PC-3 (cell line): ENCODE measurements around the gene DNAH3. TPM values are rescaled to one million over a fixed set of nuclear protein-coding genes. Genes with fewer than 3 reads are reported as not detected.

ENCODE experiments used
- ATAC-seq: fragments of 200-7000 bp; cut with Tn5 transposase; 2 replicates; pipeline ENCODE4 v1.9.1; 2020; ENCODE audit warnings: mild to moderate bottlenecking, moderate library complexity
- BruUV-seq: library from RNA; stranded (reverse); fragments of 400-500 nt; replicated peaks from 2 replicates; lab custom pipeline; 2021; lab: Mats Ljungman, UMichigan
- CTCF ChIA-PET: fragments of 300-600 bp; sonication (Branson Sonifier 250); formaldehyde crosslinking; loops from one replicate; lab custom pipeline; 2022; ENCODE audit warnings: antibody characterized with exemption; lab: Charles Lee
- POLR2A ChIA-PET: fragments of 300-600 bp; sonication (Branson Sonifier 250); formaldehyde crosslinking; loops from one replicate; lab custom pipeline; 2022; ENCODE audit warnings: antibody characterized with exemption; ENCODE audit not compliant: unreplicated experiment; lab: Charles Lee
- DNase-seq: peaks from one replicate; pipeline ENCODE4 v3.0.0-alpha.2; 2015
- H2AFZ ChIP-seq: fragments of 300-600 bp; sonication (generic); 2 replicates; pipeline ENCODE4 v1.6.0; 2016; ENCODE audit warnings: antibody characterized with exemption, low read length
- H3F3A ChIP-seq: fragments of 300-600 bp; sonication (generic); one replicate; pipeline ENCODE4 v1.6.0; 2017; ENCODE audit warnings: antibody characterized with exemption, low read length, control low read depth, mild to moderate bottlenecking; ENCODE audit not compliant: unreplicated experiment
- H3K27ac ChIP-seq: fragments of 300-600 bp; sonication (generic); 2 replicates; pipeline ENCODE4 v1.5.1; 2016; ENCODE audit warnings: mild to moderate bottlenecking, low read length
- H3K27me3 ChIP-seq: fragments of 300-600 bp; sonication (generic); 2 replicates; pipeline ENCODE4 v1.6.1; 2016; ENCODE audit warnings: low read length, mixed read lengths
- H3K36me3 ChIP-seq: fragments of 300-600 bp; sonication (generic); 2 replicates; pipeline ENCODE4 v1.6.1; 2016; ENCODE audit warnings: low read depth, mixed run types, low read length, mixed read lengths
- H3K4me1 ChIP-seq: fragments of 300-600 bp; sonication (generic); 2 replicates; pipeline ENCODE4 v1.5.1; 2016; ENCODE audit warnings: low read length; ENCODE audit not compliant: insufficient read depth
- H3K4me2 ChIP-seq: fragments of 300-600 bp; sonication (generic); 2 replicates; pipeline ENCODE4 v1.6.0; 2016; ENCODE audit warnings: low read length
- H3K4me3 ChIP-seq: fragments of 300-600 bp; sonication (generic); 2 replicates; pipeline ENCODE4 v1.5.1; 2016; ENCODE audit warnings: mild to moderate bottlenecking, low read length, mixed read lengths
- H3K79me2 ChIP-seq: fragments of 300-600 bp; sonication (generic); 2 replicates; pipeline ENCODE4 v1.6.1; 2017; ENCODE audit warnings: low read length, mixed read lengths
- H3K9ac ChIP-seq: fragments of 300-600 bp; sonication (generic); 2 replicates; pipeline ENCODE4 v1.6.0; 2016; ENCODE audit warnings: mild to moderate bottlenecking, low read length
- H3K9me2 ChIP-seq: fragments of 300-600 bp; sonication (generic); replicated peaks from 2 replicates; pipeline ENCODE4 v1.6.1; 2016; ENCODE audit warnings: mixed run types, low read length, mixed read lengths
- H3K9me3 ChIP-seq: fragments of 300-600 bp; sonication (generic); 2 replicates; pipeline ENCODE4 v1.6.1; 2016; ENCODE audit warnings: low read length, mixed read lengths
- H4K20me1 ChIP-seq: fragments of 300-600 bp; sonication (generic); 2 replicates; pipeline ENCODE4 v1.6.1; 2016; ENCODE audit warnings: low read length, mixed read lengths
- CTCF ChIP-seq: fragments of 300-600 bp; sonication (generic); conservative IDR thresholded peaks from 2 replicates; pipeline ENCODE4 v1.5.1; 2017; ENCODE audit warnings: antibody characterized with exemption, low read depth, mild to moderate bottlenecking, low read length
- EZH2 ChIP-seq: fragments of 300-600 bp; sonication (generic); IDR thresholded peaks from one replicate; pipeline ENCODE4 v1.6.1; 2017; ENCODE audit warnings: antibody characterized with exemption, mild to moderate bottlenecking, low read length; ENCODE audit not compliant: unreplicated experiment
- EZH2phosphoT487 ChIP-seq: fragments of 300-600 bp; sonication (generic); IDR thresholded peaks from 2 replicates; pipeline ENCODE4 v1.6.1; 2018; ENCODE audit warnings: mild to moderate bottlenecking, antibody characterized with exemption, low read length, borderline replicate concordance
- intact Hi-C: fragments of 100-400 bp; cut with micrococcal nuclease; formaldehyde crosslinking; loops from 2 replicates; pipeline ENCODE4 v1.9.0; 2023
- total RNA-seq: library from RNA; depleted of rRNA; stranded (reverse); fragments of >200 nt; gene quantifications from 2 replicates; pipeline ENCODE4 v1.2.3, GENCODE V29; 2014

DNAH3 gene
- total RNA-seq, 1 experiment from 2014 or later: 0.11 TPM

GRCh38 chr16:20903116-20903898 lies 247.3 kb downstream of the DNAH3 start:
- no peak overlapping the region for H2AFZ ChIP-seq
- no peaks in the 10 kb centered on the region for H3K27me3 ChIP-seq
- POLR2A ChIA-PET: interaction anchor here (0.5 kb wide), 1 partner anchor 178 kb away, joined by 3 read pairs; no protein-coding TSS in a partner anchor
- ATAC-seq (no peak), DNase-seq (no peak)
- no TSS peak for BruUV-seq
- CTCF ChIA-PET: no interaction called here
- H3K9ac ChIP-seq: no peak overlapping the region
- H3K9me2 ChIP-seq: no peaks in the 10 kb centered on the region
- H3K4me3 ChIP-seq: no peak overlapping the region
- peaks cover 3% of the 10 kb centered on the region; the same call in 1 of the 2 replicates for H4K20me1 ChIP-seq
- H3K79me2 ChIP-seq: peaks cover 76% of the 10 kb centered on the region
- H3F3A ChIP-seq: peaks cover 10% of the 10 kb centered on the region
- H3K9me3 ChIP-seq: no peaks in the 10 kb centered on the region
- H3K36me3 ChIP-seq: no peaks in the 10 kb centered on the region
- H3K4me1 ChIP-seq: peaks cover 78% of the 10 kb centered on the region
- H3K27ac ChIP-seq: peak overlapping the region; percentile 82
- TF ChIP-seq EZH2phosphoT487 (no peak), CTCF (no peak), EZH2 (no peak)
- H3K4me2 ChIP-seq: peak overlapping the region; percentile 71
- intact Hi-C loops: no loop called here

- ChIA-PET POLR2A (interaction anchor here (0.5 kb wide), 1 partner anchor 179 kb away, joined by 3 read pairs; no protein-coding TSS in a partner anchor), CTCF (no interaction called here)
- DNase-seq (no peak), ATAC-seq (no peak)
- Histone ChIP-seq H3K4me2 (peak overlapping the region; percentile 93), H3K27ac (peak overlapping the region; percentile 97), H3K9me3 (no peaks in the 10 kb centered on the region), H3F3A (peaks cover 10% of the 10 kb centered on the region), H4K20me1 (peaks cover 11% of the 10 kb centered on the region; the same call in 1 of the 2 replicates), H3K79me2 (peaks cover 76% of the 10 kb centered on the region), H3K4me1 (peaks cover 80% of the 10 kb centered on the region), H3K9me2 (no peaks in the 10 kb centered on the region), H2AFZ (no peak overlapping the region), H3K27me3 (no peaks in the 10 kb centered on the region), H3K36me3 (no peaks in the 10 kb centered on the region), H3K4me3 (no peak overlapping the region), H3K9ac (no peak overlapping the region)
- intact Hi-C loops: no loop called here
- BruUV-seq: no TSS peak
- TF ChIP-seq EZH2phosphoT487: no peak
- no peak for TF ChIP-seq CTCF
- TF ChIP-seq EZH2: no peak
These were observed 248.2 kb downstream of the DNAH3 start for GRCh38 chr16:20902426-20902825.
